OCI-LY7 (cell line): Measurements from ENCODE around the gene UGT1A9.

Source experiments
- CTCF ChIP-seq: fragments of 200-600 bp; sonication (generic); conservative IDR thresholded peaks from 2 replicates; pipeline ENCODE4 v1.5.1; 2014; ENCODE audit warnings: mild to moderate bottlenecking, antibody characterized with exemption, low read length, moderate library complexity, mixed read lengths
- EZH2phosphoT487 ChIP-seq: fragments of 200-600 bp; sonication (generic); IDR thresholded peaks from 2 replicates; pipeline ENCODE4 v1.6.1; 2018; ENCODE audit warnings: low read depth, borderline replicate concordance, mild to moderate bottlenecking, mixed run types, antibody characterized with exemption, low read length, moderate library complexity, mixed read lengths

GRCh38 chr2:233764264-233764663 lies 92.6 kb downstream of the UGT1A9 start:
- TF ChIP-seq CTCF (no peak), EZH2phosphoT487 (no peak)
